HS-5 (cell line): Measurements from ENCODE around the gene RNF220.

Experiments
- DNase-seq: peaks from one replicate; pipeline ENCODE4 v3.0.0-alpha.2; 2012; ENCODE audit warnings: low read depth

RNF220 gene

DNA sequence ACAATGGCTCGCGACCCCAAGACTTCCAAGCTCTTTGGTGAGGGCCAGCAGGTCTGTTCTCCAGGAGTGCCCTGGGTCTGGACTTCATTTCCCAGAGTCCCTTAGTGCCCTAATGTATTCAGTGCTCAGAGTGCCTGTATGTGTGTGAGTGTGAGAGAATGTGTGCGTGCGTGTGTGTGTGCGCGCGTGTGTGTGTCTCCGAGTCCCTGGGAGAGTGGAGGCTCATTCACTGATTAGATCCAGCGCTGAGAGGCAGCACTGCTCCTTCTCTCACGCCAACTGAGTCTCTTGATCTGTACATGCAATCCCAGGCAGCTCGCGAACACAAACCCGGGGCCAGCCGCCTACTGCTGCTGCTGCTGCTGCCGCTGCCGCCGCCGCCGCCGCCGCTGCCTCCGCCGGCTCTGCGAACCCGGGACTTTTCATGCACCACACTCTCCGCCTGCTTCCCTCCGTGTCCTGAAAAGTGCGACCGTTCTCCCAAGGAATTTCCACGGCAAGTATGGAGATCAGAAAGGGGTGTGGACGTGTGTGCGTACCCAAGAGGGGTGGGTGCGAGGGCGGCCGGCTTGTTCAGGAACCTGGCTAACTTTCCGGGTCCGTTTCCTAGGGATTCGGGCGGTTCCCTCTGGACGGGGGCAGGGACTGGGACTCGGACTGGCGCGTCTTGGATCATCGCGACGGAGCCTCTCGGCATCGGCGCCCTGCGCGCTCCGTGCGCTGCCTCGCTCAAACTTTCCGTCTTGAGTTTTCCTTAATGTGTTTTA, at the start of gene RNF220:
TSS of gene RNF220 (plus strand) at position 225 of the 767 bp plus-strand sequence.
- DNase-seq = no peak

DNA sequence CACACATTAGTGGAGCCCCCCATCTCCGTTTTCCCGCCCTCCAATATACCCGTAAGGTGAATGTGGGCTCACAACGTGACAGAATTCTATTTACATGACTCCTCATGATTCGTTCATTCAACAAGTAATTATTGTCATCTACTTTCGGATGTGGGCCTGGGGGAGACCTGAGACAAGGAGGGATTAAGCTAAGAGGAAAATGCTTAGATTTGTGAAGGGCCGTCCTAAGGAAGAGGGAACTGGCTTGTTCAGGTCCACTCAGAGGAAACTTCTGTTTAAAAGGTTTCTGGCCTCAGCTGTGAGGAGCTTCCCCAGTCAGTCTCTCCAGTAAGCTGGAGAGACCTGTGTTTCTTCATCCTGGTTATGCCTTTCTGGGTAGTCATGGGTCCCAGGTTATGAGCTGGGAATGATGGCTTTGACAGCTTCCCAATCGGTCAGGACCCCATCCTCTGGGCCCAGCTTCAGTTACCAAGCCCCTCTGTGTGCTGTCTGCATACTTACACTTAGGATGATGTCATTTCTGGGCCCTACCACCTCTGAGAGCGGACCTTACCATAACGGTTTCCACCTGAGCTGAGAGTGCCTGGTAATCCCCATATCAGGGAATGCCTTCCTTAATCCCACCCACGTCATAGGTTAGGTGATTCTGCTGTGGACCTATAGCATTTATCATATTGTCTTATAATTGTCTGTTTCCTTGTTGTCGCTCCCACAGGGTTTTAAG, 49.3 kb upstream of the RNF220 start:
- no peak for DNase-seq

DNA sequence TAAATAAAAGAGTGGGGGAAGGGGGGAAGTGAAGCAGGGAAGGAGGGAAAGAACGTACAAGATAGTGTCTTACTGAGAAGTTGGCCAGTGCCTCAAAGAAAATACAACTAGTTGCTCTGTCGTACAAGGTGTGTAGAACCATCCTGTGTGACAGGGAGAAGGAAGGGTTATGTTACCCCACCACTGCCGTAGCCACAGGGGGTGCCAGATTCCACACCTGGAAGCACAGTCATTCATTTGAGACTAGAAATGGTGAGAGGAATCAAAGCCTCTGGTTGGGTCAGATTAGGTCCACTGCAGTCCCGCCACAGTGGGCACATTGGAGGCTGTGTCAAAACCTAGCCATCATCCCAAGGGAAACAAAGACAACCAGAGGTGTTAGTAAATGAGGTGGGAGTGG, 47.3 kb upstream of the RNF220 start:
- no peak for DNase-seq

DNA sequence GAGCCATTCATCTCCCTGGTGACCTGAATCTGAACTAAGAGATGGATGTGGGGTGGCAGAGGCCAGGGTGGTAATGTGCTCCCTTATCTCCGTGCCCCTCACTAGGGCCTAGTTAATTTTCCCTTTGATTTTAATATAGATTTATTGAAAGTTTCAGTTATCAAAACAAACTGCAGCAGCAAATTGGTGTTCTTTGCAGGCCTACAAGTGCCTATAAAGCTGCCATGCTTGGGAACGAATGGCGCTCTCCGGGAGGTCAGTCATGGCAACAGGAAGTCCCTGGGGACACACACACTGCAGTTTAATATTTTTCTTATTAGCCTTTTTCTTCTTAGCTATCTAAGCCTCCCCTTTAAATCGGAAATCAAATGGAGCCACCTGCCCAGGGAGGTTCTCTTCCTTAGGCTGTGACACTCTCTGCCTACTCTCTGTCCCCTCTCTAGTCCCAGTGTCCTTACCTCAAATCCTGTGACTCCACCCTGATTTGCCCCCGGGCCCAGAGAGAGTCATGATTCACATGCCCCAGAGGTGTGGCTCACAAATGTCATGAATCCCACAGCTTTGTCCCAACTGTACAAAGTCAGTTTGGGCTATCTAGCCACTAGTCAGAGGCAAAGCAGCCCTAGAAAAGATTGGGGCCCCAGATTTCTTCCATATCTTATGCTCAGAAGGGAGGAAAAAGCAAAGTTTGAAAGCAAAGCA, 45.7 kb upstream of the RNF220 start:
- no peak for DNase-seq

DNA sequence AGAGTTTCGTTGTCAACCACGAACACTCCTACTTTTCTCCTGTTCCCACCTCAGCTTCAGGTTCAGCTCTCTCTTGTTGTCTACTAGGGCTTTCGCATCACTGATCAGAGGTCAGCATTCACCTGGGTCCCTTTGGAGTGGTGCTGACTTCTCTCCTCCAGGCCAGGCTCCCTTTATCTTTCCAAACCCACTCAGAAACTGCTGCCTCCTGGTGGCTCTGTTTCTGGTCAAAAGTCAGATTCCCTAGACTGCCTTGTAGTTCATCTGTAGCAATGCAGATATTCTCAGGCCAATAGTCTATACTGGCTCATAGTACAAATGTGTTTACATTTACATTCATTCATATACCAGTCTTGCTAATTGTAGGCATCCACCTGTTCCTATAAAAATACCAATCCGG, 43.6 kb upstream of the RNF220 start:
- DNase-seq = no peak

DNA sequence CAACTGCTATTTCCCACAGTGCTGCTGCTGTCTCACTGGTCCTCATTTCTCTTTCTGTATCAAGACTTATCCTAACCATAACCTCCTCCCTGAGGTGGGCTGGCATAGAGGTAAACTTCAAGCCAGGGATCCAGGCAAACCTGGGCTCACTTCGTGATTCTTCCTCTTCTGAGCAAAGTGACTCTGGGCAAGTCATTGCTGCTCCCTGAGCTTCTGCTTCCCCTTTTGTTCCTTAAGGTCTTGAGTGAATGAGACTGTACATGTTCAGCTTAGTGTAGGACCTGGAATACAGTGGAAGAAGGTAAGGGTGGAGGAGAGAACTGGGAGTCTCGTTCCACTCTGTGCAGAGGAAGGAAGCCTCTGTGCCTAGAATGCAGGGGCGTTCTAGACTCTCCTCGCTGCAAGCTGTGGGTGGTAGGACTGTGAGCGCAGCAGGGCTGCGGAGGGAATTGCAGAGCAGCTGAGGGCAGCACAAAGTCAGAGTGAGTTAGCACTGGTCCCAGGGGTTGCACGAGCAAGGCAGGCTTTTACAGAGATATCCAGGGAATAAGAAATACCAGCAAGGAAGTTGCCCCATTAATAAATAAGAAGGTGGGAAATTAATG, 38.6 kb upstream of the RNF220 start:
- no peak for DNase-seq

DNA sequence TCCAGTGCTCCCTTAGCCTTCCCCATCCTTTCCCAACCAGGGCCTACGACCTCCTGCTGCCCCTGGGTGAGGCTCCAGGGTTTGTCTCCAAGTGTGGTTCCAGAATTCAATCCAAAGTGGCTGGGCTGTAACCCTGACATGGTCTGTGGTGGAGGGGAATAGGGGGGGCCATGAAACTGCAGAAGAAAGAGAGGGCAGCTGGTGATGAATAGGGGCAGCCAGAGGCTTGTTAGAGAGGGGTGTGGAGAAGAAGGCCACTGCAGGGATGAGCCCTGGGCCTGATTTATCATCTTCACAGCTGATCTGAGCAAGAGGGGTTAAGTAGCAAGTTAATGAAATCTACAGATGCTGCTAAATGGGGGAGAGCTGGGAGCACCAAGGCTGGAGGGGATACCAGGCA, 37.1 kb upstream of the RNF220 start:
- DNase-seq = no peak

DNA sequence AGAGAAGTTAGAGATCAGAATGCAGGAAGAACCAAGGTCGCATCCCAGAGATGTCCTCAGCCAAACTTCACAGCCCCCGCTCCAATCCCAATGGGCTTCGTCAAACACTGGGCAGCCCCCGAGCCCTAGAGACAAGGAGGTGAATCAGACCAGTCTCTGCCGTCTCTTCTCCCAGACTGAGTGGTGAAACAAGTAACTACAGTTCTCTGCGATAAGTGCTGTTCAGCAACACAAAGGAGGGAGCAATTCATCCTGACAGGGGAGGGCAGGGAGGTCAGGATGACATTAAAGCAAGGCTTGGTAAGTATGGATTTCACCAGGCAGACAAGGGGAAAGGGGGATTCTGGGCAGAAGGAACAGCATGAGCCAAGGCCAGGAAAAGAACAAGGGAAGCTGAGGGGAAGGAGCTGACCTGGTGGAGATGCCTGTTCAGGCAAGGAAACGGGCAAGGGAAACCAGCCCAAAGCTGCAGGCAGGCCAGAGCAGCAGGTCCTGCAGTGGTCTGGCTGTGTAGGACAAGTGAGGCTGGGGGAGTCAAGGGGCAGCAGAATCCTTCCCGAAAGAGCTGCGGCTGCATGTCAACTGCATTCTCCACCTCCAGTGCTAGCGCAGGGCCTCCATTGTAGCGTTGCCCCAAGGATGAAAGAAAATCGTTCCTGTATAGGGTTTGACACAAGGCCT, 36.4 kb upstream of the RNF220 start:
- DNase-seq = no peak

DNA sequence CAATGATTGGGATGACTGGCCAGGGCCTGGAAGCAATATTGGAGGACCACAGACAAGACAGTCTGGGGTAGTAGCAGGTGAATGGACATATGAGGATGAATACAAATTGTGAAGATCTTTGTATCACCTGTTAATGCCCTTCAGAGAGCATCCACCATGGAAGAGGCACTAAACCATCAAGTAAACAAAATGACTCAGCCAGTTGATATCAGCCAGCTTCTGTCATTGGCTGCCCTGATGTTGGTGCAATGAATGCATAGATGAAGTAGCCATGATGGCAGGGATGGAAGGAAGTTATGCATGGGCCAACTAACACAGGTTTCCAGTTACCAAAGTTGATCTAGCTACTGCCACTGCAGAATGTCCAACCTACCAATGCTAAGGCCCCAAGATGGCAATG, 33.8 kb upstream of the RNF220 start:
- DNase-seq = no peak

DNA sequence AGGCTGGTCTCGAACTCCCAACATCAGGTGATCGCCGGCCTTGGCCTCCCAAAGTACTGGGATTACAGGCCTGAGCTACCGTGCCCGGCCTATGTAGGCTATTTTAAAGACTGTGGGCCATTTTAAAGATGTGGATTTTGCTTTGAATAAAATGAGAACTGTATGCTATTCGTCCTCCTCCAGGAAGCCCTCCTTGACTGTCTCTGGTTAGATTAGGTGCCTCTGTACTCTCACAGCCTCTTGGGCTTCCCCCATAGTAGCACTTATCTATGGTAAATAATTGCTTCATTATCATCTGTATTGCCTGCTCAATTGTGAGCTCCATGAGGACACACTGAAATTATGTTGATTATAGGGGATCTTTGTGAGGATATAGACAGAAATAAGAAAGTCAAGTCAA, 29.5 kb upstream of the RNF220 start:
- no peak for DNase-seq

DNA sequence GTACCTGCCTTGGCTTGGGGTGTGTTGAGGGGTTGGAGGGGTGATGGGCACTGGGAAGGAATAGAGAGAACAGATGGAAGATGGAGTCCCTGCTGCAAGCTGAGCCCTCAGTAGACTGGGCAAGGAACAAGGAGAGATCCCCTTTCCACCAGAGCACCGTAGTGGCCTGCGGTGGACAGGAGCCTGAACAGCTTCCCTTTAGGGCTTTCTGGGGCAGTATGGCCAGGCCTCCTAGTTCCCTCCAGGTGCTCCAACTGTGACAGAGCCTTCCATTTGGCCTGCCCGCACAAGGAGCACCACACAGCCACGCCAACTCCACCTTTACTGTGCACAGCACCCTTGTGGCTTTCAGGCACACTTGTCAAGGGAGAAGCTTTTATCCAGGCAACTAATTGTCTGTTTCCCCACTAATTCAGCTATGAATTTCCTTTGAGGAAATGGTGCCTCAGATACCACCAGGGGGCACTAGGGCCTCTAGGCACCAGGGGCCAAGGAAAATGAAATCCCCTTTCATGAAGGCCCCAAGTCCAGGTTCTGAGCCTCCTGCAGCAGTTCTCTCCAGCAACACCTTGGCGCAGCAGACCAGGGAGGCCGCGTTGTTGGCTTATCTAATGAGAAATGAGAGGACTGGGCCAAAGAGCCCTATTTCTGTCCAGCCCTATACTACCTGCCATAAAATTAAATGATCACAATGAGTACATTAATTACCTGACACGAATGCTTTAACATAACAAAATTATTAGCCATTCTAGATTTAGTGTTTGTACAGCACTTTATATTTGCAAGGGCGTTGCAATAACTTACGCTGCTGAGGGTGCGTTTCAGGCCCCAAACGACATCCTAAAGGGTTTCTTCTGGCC, 26.9 kb upstream of the RNF220 start:
- no peak for DNase-seq

DNA sequence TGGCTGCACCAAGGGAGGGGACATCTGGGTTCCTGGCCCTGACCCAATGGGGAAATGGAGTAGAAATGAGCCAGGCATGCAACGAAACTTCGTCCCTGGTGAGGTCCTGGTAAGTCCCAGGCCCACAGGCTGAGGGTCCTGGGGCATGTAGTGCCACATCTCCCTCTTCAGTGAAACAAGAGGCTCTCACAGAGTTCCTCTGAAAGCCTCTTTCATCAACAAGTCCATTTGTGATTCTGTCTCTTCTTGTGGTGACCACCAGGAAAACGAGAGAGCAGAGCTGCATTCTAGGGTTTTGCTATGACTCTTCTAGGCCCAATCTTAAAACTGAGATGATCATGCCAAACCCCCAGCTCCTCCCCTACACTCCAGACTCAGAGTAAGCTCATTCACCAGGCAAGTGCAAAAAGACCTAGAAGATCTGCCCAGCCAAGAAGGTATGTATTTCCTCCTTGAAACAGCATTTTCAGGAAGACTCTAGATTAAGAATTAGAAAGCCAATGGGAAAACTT, 24.3 kb upstream of the RNF220 start:
- no peak for DNase-seq

DNA sequence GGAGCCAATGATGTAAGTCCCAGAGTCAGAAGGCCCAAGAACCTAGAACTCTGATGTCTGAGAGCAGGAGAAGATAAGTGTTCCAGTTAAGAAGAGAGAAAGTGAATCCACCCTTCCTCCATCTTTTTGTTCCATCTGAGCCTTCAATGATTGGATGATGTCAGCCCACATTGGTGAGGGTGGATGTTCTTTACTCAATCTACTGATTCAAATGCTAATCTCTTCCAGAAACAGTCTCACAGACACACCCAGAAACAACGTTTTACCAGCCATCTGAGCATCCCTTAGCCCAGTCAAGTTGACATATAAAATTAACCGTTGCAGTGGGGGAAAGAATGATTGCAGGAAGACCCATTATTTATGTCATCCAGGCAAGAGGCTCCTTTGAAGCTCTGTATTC, 16.5 kb upstream of the RNF220 start:
- no peak for DNase-seq

DNA sequence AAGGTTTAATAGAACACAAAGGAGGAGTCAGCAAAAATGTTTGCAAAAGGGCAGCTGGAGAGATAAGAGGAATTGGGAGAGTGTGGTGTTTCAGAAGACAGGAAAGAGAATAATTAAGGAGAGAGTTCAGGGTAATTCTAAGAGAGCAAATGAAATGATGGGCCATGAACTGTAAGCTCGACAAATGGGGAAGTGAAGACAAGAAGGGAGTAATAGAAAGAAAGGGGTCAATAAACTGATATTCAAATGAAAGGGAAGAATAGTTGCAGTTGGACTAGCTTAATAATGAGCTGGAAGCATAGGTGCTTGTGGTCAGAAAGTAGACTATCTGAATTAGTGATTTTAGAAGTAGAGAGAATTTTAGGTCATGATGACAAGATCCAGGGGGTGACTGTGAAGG, 15.6 kb upstream of the RNF220 start:
- DNase-seq = no peak

DNA sequence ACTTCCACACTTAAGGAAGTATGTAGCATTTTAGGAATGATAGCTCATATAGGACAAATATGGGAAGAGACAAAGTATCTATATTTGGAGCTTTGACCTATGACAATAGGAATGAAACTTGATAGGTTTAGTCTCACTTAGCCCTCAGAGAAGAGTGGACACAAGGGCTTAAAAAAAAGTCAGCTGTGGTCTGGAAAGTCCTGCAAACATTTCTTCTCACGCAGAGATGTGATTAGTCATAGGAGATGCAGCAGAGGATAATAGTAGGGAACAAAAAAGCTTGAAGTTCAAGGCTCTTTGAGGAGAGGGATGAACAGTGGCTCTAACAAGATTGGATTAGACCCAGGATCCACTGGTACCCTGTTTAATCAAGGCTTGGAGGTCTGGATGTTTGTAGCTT, 14.8 kb upstream of the RNF220 start:
- peak; percentile 70 for DNase-seq

DNA sequence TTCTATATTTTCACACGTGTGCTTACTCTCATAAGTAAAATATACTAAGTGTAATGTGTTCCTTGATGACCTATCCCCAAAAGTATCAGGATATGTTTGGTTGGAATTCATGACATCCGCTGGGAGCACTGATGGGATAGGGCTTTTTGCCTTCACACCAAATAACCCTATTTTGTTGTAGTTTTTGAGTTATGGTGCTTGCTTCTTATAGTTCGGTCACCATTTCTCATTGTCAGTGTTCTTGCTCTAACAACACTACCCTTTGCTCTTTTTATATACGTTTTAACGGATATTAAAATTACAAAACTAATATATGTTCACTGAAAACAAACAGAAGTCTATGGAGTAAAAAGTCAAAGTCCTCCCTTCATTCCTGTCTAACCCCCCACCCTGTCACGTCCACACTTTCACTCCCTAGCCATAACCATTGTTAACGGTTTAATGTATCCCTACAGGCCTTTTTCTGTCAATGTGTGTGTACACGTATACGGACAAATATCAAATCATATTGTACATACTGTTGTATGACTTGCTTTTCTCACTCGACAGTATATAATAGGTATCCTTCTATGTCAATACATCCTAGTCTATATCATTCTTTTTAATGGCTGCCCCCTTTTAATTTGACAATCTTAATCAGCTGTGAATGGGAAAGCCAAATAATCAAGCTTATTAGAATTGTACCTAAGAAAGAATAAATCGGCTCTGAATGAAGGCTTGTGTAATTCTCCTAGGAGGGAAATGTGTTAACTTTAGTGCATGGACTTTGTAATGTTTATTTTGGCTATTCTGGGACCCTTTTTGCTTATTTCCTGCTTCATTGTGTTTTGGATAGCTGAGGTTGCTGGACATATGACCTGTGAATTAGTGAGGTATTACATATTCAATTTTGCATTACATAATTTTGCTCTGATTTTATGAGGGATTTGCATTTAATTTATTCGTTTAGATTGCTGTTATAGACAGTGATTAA, 3.5 kb upstream of the RNF220 start:
- DNase-seq = no peak

DNA sequence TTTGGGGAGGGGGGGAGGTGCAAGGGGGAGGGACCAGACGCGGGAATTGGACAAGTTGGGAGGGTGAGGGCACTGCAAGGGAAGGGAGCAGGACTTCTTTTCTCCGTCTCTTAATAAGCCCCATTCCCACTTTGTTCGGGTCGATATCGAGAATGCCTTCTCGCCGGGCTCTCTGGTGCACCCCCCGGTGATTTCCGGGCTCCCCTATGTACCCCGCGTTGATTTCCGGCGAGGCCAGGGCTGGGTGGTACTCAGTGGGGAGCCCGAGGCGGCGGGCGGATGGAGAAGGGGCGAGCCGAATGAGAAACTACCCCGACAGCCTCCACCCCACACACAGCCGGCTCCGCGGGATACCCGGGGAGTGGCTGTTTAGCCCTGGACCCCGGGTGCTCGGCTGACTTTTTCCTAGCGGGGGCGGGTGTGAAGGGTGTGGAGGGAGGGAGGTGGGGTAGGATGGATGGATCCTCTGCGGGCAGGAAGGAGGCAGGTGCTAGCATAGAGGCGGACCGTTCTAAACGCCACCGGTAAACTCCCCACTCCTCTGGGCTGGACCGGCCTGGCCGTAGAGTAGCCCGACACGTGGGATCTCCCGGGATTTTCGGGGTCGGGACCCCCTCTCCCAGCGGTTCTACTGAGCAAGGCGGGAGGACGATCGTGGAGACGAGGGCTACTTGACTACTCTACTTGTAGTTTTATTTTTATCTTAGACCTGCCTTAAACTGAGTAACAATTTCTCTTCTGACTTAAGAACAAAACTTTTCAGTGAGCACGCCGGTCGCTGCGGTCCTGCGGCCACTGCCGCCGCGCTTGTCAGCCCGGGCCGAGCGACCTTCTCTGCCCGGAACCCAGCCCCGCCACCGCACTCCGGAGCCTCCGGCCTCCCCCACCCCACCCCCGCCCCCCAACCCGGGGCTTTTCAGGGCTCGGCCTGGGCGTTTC, 1.0 kb downstream of the RNF220 start:
- DNase-seq = no peak

DNA sequence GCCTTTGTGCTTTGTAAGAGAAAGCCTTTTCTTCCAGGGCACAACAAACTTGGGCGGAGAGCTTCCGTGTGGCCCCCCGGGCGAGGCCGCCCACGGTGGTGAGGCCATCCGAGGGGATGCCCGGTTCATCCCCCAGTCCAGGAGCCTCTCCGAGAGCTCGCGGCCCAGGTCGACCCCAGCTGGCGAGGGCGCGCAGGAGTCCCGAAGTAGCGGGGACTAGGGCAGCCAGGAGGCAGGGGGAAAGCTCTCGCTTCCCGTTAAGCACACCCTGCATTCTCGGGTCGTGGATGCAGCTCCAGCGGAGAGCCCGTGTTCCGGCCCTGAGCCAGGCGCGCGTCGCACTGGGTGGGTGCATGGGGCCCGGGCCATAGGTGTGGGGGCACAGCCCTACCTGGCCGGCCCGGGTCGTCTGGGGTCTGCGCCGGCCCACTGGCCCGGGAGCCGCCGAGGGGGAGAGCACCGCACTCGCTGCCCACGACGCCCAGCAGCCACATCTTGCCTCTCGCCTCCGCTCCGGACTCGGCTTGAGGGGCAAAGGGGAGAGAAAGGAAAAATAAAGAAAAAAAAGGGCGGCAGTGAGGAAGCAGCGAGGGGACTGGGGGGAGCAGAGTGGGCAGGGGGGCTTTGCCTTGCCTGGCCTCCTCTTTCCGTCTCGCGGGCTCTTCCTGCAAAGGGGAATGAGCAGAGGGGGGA, 1.8 kb downstream of the RNF220 start:
- no peak for DNase-seq
